Upper lobe of left lung (tissue), 4 donors: ENCODE data around the gene AGK.

Experiments
- POLR2A ChIP-seq, 4 donors: fragments of 450-650 bp; IDR thresholded peaks; one replicate each; pipeline ENCODE4 v1.5.1; 2016 to 2017; ENCODE audit warnings: antibody characterized with exemption in 4 of 4, mild to moderate bottlenecking in 2 of 4
- POLR2AphosphoS5 ChIP-seq, 2 donors: sonication (generic); formaldehyde crosslinking; IDR thresholded peaks; one replicate each; pipeline ENCODE4 v1.5.1; 2017; ENCODE audit warnings: antibody characterized with exemption in 2 of 2
- TF ChIP-seq, protein P1 (sequence below), 6 experiments: fragments of 450-650 bp in 4 of 6; fragments of 200-600 bp in 2 of 6; sonication (generic) in 2 of 6; IDR thresholded peaks; one replicate each; pipeline ENCODE4 v1.5.1; 2016 to 2019; ENCODE audit warnings: antibody characterized with exemption in 6 of 6

DNA sequence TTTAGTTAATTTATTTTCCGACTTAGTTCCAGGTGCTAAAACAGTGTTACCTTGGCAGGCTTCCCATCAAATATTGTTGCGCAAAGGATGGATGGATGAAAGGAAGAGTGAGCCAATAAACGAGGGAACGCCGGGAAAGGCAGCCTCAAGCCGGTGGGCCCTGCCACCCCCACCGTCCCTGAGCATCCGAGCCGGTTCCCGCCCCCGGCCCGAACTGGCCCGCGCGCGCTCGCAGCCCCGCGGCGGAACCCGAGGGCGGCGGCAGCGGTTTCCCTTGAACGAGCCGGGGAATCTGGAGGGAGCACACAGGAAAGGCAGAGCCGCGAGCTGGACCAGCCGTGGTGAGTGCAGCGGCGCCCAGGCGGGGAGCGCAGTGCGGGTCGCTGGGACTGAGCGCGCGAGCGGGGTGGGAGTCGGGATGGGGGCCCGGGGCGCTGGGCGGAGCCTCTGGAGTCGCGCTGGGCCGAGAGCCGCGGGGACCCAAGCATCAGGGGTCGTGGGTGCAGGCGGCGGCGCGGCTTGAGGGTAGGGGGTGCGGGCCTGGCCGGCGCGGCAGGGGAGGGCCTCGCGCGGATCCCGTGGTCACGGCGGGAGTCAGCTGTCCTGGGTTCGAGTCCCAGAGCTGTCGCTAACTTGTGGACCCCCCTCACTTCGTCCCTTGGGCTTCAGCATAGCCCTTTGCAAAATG, at the start of gene AGK:
- TF ChIP-seq, protein P1, sequence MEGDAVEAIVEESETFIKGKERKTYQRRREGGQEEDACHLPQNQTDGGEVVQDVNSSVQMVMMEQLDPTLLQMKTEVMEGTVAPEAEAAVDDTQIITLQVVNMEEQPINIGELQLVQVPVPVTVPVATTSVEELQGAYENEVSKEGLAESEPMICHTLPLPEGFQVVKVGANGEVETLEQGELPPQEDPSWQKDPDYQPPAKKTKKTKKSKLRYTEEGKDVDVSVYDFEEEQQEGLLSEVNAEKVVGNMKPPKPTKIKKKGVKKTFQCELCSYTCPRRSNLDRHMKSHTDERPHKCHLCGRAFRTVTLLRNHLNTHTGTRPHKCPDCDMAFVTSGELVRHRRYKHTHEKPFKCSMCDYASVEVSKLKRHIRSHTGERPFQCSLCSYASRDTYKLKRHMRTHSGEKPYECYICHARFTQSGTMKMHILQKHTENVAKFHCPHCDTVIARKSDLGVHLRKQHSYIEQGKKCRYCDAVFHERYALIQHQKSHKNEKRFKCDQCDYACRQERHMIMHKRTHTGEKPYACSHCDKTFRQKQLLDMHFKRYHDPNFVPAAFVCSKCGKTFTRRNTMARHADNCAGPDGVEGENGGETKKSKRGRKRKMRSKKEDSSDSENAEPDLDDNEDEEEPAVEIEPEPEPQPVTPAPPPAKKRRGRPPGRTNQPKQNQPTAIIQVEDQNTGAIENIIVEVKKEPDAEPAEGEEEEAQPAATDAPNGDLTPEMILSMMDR (IDR thresholded peaks at IDR 0.05): no peak
- peak in 1 of 4 donors; percentile 68 for TF ChIP-seq POLR2A (IDR thresholded peaks at IDR 0.05)
- peak; percentile 57 to 58 for TF ChIP-seq POLR2AphosphoS5 (IDR thresholded peaks at IDR 0.05)
